Testis (tissue), 3 donors: ENCODE data around the gene ZNF41. TPM values are rescaled to one million over a fixed set of nuclear protein-coding genes. Genes with fewer than 3 reads are reported as not detected.

Experiments
- DNase-seq: peaks from one replicate; pipeline ENCODE4 v3.0.0-alpha.2; 2019
- H3K27ac ChIP-seq, 2 donors: fragments of 200-600 bp; sonication (generic); one replicate each; pipeline ENCODE4 v1.5.1; 2019
- H3K27me3 ChIP-seq: fragments of 200-600 bp; sonication (generic); one replicate; pipeline ENCODE4 v1.5.1; 2019
- H3K36me3 ChIP-seq: fragments of 200-600 bp; sonication (generic); one replicate; pipeline ENCODE4 v1.5.1; 2017; ENCODE audit warnings: low read depth; ENCODE audit errors: missing control alignments
- H3K4me1 ChIP-seq: fragments of 200-600 bp; sonication (generic); one replicate; pipeline ENCODE4 v1.5.1; 2019
- H3K4me3 ChIP-seq, 2 donors: fragments of 200-600 bp; sonication (generic); one replicate each; pipeline ENCODE4 v1.5.1; 2017 to 2019
- H3K9me3 ChIP-seq: fragments of 200-600 bp; sonication (generic); one replicate; pipeline ENCODE4 v1.5.1; 2017
- CTCF ChIP-seq, 3 experiments: fragments of 450-650 bp in 2 of 3; fragments of 200-600 bp in 1 of 3; sonication (generic) in 1 of 3; IDR thresholded peaks; one replicate each; pipeline ENCODE4 v1.5.1; 2016 to 2019; ENCODE audit warnings: antibody characterized with exemption in 3 of 3, mild to moderate bottlenecking in 2 of 3, moderate library complexity in 1 of 3
- POLR2A ChIP-seq: fragments of 450-650 bp; IDR thresholded peaks from one replicate; pipeline ENCODE4 v1.6.1; 2017; ENCODE audit warnings: antibody characterized with exemption, mild to moderate bottlenecking, moderate library complexity
- WGBS, 2 donors: methylation state at CpG; one replicate each; pipeline ENCODE4 v1.1.5; 2018; 5-methylcytosine and 5-hydroxymethylcytosine counted together
- intact Hi-C: fragments of 100-400 bp; cut with DNase I; formaldehyde crosslinking; loops from one replicate; pipeline ENCODE4 v1.15.1; 2023; ENCODE audit warnings: low total_unique reads
- polyA plus RNA-seq: library from polyadenylated mRNA; stranded (reverse); fragments of 350-450 nt; fragmentation: Illumina TruSeq; extraction: RNeasy Lipid Tissue Mini Kit (QIAGEN cat#74804); gene quantifications from one replicate; pipeline ENCODE4 v1.2.3, GENCODE V29; 2014; ENCODE audit warnings: low read depth, low replicate concordance; ENCODE audit not compliant: insufficient read depth
- total RNA-seq, 2 donors: library from RNA; depleted of rRNA; stranded (reverse); fragments of >200 nt; gene quantifications; one replicate each; pipeline ENCODE4 v1.2.3, GENCODE V29; 2016

ZNF41 gene
- total and polyA plus RNA-seq, 3 donors from 2014 or later: 5.2 to 8.3 (median 8.1) TPM

DNA sequence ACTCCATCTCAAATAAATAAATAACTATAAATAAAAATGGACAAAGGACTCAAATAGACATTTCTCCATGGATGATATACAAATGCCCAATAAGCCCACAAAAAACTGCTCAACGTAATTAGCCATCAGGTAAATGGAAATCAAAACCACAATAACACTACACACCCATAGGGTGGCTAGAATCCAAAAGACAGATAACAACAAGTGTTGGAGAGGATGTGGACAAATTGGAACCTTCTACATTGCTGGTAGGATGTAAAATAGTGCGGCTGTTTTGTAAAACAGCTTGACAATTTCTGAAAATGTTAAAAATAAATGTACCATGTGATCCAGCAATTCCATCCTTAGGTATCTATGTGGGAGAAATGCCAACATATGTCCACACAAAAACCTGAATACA, 60.6 kb downstream of the ZNF41 start:
- H3K4me1 ChIP-seq: no peaks in the 10 kb centered on the region
- H3K36me3 ChIP-seq: no peaks in the 10 kb centered on the region
- no peak overlapping the region for H3K27ac ChIP-seq
- 57 to 87% methylated on average over 1 to 2 of the region's 2 CpGs for WGBS, 2 donors
- H3K9me3 ChIP-seq: no peaks in the 10 kb centered on the region
- TF ChIP-seq POLR2A: no peak
- TF ChIP-seq CTCF (IDR thresholded peaks at IDR 0.05): no peak
- DNase-seq: no peak
- no peak overlapping the region for H3K4me3 ChIP-seq
- intact Hi-C loops: no loop called here
- no peaks in the 10 kb centered on the region for H3K27me3 ChIP-seq

DNA sequence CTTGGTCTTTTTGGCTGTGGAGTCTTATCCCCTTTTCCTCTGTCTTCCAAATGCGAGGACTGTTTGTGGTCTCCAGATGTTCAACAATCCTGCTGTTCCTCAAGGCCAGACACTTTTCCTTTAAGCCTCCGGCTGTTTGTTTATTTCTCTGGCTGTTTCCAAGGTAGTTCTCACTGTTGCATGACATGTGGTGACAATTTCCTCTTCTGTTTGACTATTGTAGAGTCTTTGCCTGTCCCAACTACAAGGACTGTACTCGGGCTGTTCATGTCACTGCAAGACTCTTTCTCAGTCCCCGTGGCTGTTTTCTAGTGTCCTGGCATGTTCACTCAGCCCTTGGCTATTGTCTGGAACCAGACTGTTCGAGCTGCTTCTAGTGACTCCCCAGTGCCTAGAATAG, 62.1 kb downstream of the ZNF41 start:
- intact Hi-C loops: no loop called here
- Histone ChIP-seq H3K4me3 (no peak overlapping the region), H3K36me3 (no peaks in the 10 kb centered on the region), H3K4me1 (no peaks in the 10 kb centered on the region), H3K27me3 (no peaks in the 10 kb centered on the region), H3K27ac (no peak overlapping the region), H3K9me3 (no peaks in the 10 kb centered on the region)
- TF ChIP-seq POLR2A (no peak), CTCF (IDR thresholded peaks at IDR 0.05) (no peak)
- DNase-seq: no peak
- WGBS, 2 donors: 75 to 77% methylated on average over 4 of the region's 5 CpGs

GRCh38 chrX:47420265-47420664, 62.8 kb downstream of the ZNF41 start:
- intact Hi-C loops: no loop called here
- H3K4me3 ChIP-seq: no peak overlapping the region
- TF ChIP-seq POLR2A: no peak
- TF ChIP-seq CTCF (IDR thresholded peaks at IDR 0.05): no peak
- H3K27ac ChIP-seq: no peak overlapping the region
- H3K9me3 ChIP-seq: no peaks in the 10 kb centered on the region
- WGBS, 2 donors: 91 to 96% methylated on average over 4 of the region's 4 CpGs
- no peaks in the 10 kb centered on the region for H3K27me3 ChIP-seq
- no peaks in the 10 kb centered on the region for H3K36me3 ChIP-seq
- no peak for DNase-seq
- no peaks in the 10 kb centered on the region for H3K4me1 ChIP-seq

GRCh38 chrX:47413179-47413594, 69.8 kb downstream of the ZNF41 start:
- Histone ChIP-seq H3K4me3 (no peak overlapping the region), H3K9me3 (no peaks in the 10 kb centered on the region), H3K27me3 (no peaks in the 10 kb centered on the region), H3K36me3 (no peaks in the 10 kb centered on the region), H3K4me1 (no peaks in the 10 kb centered on the region), H3K27ac (no peak overlapping the region)
- TF ChIP-seq CTCF (IDR thresholded peaks at IDR 0.05): no peak
- no peak for TF ChIP-seq POLR2A
- WGBS, 2 donors: 90 to 95% methylated on average over 6 to 8 of the region's 8 CpGs
- intact Hi-C loops: no loop called here
- no peak for DNase-seq

Other genes starting within 250 kb of the ZNF41 start
- under 1 TPM; 0.63 to 0.68 TPM for gene ZNF157, start 112.6 kb downstream of the ZNF41 start, total RNA-seq
- gene ZNF157, start 112.6 kb downstream of the ZNF41 start, polyA plus RNA-seq: 0.51 TPM
- 10 to 100 TPM; 29.8 to 44.3 TPM for gene ARAF, start 78.0 kb upstream of the ZNF41 start, total RNA-seq
- 34.4 TPM for gene ARAF, start 78.0 kb upstream of the ZNF41 start, polyA plus RNA-seq
- gene TIMP1, start 99.2 kb upstream of the ZNF41 start, total RNA-seq: 100 to 1,000 TPM; 535 to 995 TPM
- 708 TPM for gene TIMP1, start 99.2 kb upstream of the ZNF41 start, polyA plus RNA-seq
- gene SYN1, start 136.6 kb upstream of the ZNF41 start, total RNA-seq: 1 to 10 TPM; 2.8 to 3.4 TPM
- 3.5 TPM for gene SYN1, start 136.6 kb upstream of the ZNF41 start, polyA plus RNA-seq
- gene CFP, start 146.7 kb upstream of the ZNF41 start, total RNA-seq: 1 to 10 TPM; 1.9 to 2.8 TPM
- gene CFP, start 146.7 kb upstream of the ZNF41 start, polyA plus RNA-seq: 4.4 TPM
- gene ELK1, start 167.3 kb upstream of the ZNF41 start, total RNA-seq: 100 to 1,000 TPM; 102 to 114 TPM
- gene ELK1, start 167.3 kb upstream of the ZNF41 start, polyA plus RNA-seq: 70.9 TPM
- 10 to 100 TPM; 63.8 to 72.0 TPM for gene UXT, start 176.0 kb upstream of the ZNF41 start, total RNA-seq
- 79.9 TPM for gene UXT, start 176.0 kb upstream of the ZNF41 start, polyA plus RNA-seq